BE2C (cell line): ENCODE results near the gene AIDA.

Source experiments
- DNase-seq: peaks from one replicate; pipeline ENCODE4 v3.0.0-alpha.2; 2020
- H3K27me3 ChIP-seq: fragments of 250-450 bp; sonication (Bioruptor Pico); 2 replicates; pipeline ENCODE4 v1.5.1; 2020; ENCODE audit warnings: mild to moderate bottlenecking
- H3K36me3 ChIP-seq: fragments of 250-450 bp; sonication (Bioruptor Pico); 2 replicates; pipeline ENCODE4 v1.5.1; 2020; ENCODE audit warnings: mild to moderate bottlenecking
- H3K4me1 ChIP-seq: fragments of 250-450 bp; sonication (Bioruptor Pico); 2 replicates; pipeline ENCODE4 v1.5.1; 2020
- H3K4me3 ChIP-seq: 2 replicates; pipeline ENCODE4 v1.5.1; 2011; ENCODE audit warnings: low read depth, low read length
- H3K9me3 ChIP-seq: fragments of 250-450 bp; sonication (Bioruptor Pico); 2 replicates; pipeline ENCODE4 v1.5.1; 2020
- TF ChIP-seq, protein P1 (sequence below): IDR thresholded peaks from 2 replicates; pipeline ENCODE4 v1.5.1; 2012; ENCODE audit warnings: mild to moderate bottlenecking, low read depth, low read length

Gene AIDA

DNA sequence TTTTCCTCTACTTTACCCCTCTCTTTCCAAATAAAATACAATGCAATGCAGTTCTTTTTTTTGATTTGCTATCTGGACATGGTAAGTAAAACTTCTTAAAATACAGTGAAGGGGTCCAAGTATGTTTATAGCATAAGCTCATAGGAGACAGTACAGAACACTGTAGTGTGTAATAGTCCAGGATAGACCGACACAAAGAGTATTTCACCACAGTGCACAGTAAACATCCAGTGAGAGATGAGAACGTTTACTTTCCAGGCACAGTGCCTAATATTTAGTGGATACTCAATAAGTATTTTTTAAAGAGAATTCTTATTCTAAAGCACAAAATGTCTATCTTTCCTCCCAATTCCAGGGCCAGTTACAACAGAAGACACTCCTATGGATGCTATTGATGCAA lies 79.5 kb downstream of the AIDA start:
- Histone ChIP-seq H3K27me3 (no peaks in the 10 kb centered on the region), H3K9me3 (no peaks in the 10 kb centered on the region), H3K4me3 (no peak overlapping the region), H3K36me3 (peaks cover 32% of the 10 kb centered on the region), H3K4me1 (no peaks in the 10 kb centered on the region)
- no peak for DNase-seq
- TF ChIP-seq, protein P1, sequence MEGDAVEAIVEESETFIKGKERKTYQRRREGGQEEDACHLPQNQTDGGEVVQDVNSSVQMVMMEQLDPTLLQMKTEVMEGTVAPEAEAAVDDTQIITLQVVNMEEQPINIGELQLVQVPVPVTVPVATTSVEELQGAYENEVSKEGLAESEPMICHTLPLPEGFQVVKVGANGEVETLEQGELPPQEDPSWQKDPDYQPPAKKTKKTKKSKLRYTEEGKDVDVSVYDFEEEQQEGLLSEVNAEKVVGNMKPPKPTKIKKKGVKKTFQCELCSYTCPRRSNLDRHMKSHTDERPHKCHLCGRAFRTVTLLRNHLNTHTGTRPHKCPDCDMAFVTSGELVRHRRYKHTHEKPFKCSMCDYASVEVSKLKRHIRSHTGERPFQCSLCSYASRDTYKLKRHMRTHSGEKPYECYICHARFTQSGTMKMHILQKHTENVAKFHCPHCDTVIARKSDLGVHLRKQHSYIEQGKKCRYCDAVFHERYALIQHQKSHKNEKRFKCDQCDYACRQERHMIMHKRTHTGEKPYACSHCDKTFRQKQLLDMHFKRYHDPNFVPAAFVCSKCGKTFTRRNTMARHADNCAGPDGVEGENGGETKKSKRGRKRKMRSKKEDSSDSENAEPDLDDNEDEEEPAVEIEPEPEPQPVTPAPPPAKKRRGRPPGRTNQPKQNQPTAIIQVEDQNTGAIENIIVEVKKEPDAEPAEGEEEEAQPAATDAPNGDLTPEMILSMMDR, result no peak

DNA sequence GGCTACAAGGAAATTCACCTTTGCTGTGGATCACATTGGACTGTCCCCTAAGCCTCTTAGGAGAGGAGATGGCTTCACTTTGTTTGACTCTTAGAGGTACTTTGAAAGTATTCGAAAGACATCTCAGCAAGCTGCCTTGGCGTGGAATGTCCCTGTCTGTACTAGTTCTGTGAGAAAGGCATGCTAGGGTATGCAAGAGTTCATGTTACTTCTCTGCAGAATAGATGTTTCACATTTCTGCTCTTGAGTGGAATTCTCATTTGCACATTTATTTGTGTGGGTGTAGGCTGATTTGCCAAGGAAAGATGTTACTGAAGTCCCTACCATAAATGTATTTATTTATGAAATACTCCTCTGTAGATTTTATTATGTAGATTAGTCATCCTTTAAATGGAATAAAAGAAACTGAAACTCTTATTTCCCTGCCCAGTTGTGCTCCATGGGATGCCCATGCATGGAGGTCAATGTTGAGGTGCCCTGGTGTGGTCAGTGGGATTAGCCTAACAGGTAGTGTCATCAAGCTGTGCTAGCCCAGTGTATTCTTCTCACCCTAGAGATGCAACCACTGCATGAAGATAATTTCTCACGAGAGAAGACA lies 80.6 kb downstream of the AIDA start:
- peaks cover 40% of the 10 kb centered on the region for H3K36me3 ChIP-seq

DNA sequence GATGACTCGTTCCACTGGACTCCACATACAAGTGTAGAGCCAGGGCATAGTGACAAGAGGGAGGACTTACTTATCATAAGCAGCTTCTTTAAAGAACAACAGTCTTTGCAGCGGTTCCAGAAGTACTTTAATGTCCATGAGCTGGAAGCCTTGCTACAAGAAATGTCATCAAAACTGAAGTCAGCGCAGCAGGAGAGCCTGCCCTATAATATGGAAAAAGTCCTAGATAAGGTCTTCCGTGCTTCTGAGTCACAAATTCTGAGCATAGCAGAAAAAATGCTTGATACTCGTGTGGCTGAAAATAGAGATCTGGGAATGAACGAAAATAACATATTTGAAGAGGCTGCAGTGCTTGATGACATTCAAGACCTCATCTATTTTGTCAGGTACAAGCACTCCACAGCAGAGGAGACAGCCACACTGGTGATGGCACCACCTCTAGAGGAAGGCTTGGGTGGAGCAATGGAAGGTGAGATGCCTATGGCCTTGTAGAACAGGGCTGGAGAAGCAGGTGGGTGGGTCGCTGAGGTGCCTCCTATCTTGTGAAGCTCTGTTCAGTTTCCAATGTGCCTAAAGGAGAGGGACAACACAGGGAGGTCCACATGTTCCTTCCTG lies 82.3 kb downstream of the AIDA start:
- H3K4me1 ChIP-seq, result no peaks in the 10 kb centered on the region
- no peaks in the 10 kb centered on the region for H3K27me3 ChIP-seq
- H3K9me3 ChIP-seq, result no peaks in the 10 kb centered on the region
- no peak overlapping the region for H3K4me3 ChIP-seq
- TF ChIP-seq, protein P1, result no peak
- H3K36me3 ChIP-seq, result peaks cover 39% of the 10 kb centered on the region
- no peak for DNase-seq

More for the DNA sequence above, 80.6 kb downstream of the AIDA start:
- Histone ChIP-seq H3K4me3 (no peak overlapping the region), H3K9me3 (no peaks in the 10 kb centered on the region), H3K27me3 (no peaks in the 10 kb centered on the region), H3K4me1 (no peaks in the 10 kb centered on the region)
- TF ChIP-seq, protein P1, result no peak
- DNase-seq, result no peak

DNA sequence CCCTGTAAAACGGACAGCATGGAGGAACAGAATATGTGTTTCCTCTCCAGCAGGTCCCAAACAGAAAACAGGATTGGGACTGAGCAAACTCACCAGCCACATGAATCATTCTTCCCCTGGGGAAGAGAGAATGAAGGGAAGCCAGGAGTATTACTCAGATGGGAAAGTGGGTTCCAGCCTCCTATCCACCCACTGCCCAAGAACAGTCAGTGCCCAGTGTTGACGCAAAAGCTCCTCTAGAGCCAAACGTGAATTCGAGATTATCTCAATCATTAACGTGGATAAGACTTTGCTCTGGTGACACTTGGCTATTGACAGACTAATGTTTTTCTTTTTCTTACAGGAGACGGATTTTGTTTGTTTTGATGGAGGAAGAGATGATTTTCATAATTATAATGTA lies 85.1 kb downstream of the AIDA start:
- H3K9me3 ChIP-seq, result no peaks in the 10 kb centered on the region
- no peak for DNase-seq
- H3K36me3 ChIP-seq, result peaks cover 37% of the 10 kb centered on the region
- no peak overlapping the region for H3K4me3 ChIP-seq
- TF ChIP-seq, protein P1, result no peak
- no peaks in the 10 kb centered on the region for H3K4me1 ChIP-seq
- H3K27me3 ChIP-seq, result no peaks in the 10 kb centered on the region

DNA sequence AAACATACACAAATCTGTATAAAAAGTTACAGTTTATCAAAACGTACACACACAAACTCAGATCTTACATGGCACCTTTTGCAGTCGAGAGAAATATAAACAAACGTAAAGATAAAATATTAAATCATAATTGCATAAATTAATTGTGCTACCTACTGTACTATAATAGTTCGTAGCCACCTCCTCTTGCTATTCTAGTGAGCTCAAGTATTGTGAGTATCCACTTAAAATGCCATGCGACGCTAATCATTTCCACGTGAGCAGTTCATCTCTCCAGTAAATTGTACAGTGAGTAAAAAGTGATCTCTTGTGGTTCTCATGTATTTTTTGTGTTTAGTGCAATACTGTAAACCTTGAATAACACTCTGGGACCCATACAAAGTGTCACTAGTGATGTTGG lies 88.1 kb downstream of the AIDA start:
- DNase-seq, result no peak
- no peaks in the 10 kb centered on the region for H3K4me1 ChIP-seq
- H3K27me3 ChIP-seq, result no peaks in the 10 kb centered on the region
- H3K4me3 ChIP-seq, result no peak overlapping the region
- peaks cover 29% of the 10 kb centered on the region for H3K36me3 ChIP-seq
- TF ChIP-seq, protein P1, result no peak
- H3K9me3 ChIP-seq, result no peaks in the 10 kb centered on the region

DNA sequence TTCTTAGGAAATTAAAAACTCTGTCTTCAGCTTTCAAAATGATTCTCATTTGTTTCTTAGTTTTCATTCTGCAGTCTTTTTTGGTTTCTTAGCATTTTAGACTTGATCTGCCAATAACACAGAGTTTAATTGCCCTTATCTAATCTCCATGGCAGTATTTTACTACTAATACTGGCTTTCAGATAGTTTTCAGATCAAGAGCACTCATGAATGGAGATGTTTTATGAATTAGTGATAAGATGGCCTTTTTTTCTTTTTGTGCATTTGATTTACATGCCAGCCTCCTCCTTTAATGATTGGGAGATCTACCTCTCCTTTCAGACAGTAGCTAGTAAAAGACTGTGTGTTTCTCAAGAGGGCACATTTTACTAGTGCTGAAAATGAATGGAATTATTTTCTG lies 88.8 kb downstream of the AIDA start:
- H3K4me3 ChIP-seq, result no peak overlapping the region
- TF ChIP-seq, protein P1, result no peak

More for the DNA sequence above, 88.8 kb downstream of the AIDA start:
- H3K4me1 ChIP-seq, result no peaks in the 10 kb centered on the region
- DNase-seq, result no peak
- no peaks in the 10 kb centered on the region for H3K9me3 ChIP-seq
- no peaks in the 10 kb centered on the region for H3K27me3 ChIP-seq
- H3K36me3 ChIP-seq, result peaks cover 21% of the 10 kb centered on the region
